HG03097 (cell line): ENCODE data around the gene CXCL8.

Experiments used
- ATAC-seq: cut with Tn5 transposase; IDR thresholded peaks from one replicate; pipeline ENCODE4 v1.9.1; 2021; ENCODE audit not compliant: unreplicated experiment, low FRiP score

The CXCL8 gene

GRCh38 chr4:73788411-73788810 is 48.0 kb downstream of the CXCL8 start:
- ATAC-seq, result no peak
